Esophagus squamous epithelium (tissue), 4 donors: ENCODE data around the gene LRBA.

Experiments used
- CTCF ChIP-seq, 6 experiments: fragments of 450-650 bp in 4 of 6; fragments of 200-600 bp in 2 of 6; sonication (generic) in 2 of 6; IDR thresholded peaks; one replicate each; pipeline ENCODE4 v1.5.1; 2016 to 2019; ENCODE audit warnings: antibody characterized with exemption in 6 of 6, mild to moderate bottlenecking in 4 of 6, moderate library complexity in 4 of 6
- POLR2A ChIP-seq, 4 donors: fragments of 450-650 bp; IDR thresholded peaks; one replicate each; pipeline ENCODE4 v1.6.1; 2017; ENCODE audit warnings: antibody characterized with exemption in 4 of 4, mild to moderate bottlenecking in 4 of 4, moderate library complexity in 3 of 4

DNA sequence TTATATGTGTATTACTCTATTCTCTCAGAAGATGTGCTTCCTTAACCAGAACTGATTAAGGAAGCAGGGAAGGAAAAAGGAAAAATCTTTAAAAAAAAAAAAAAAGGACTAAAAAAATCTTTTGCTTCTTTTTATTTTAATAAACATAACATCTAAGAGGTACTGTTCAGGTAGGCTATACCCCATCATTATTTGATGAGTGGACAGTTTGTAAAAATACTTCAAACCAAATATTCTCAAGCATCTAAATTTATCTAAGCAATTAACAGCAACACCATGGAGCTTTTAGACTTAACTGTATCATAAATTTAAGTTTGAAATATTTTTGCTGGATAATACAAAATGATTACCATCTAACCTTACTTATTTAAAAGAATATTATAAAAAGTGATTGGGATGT lies 264.3 kb downstream of the LRBA start:
- TF ChIP-seq CTCF (IDR thresholded peaks at IDR 0.05) (no peak), POLR2A (IDR thresholded peaks at IDR 0.05) (no peak)
